ENCODE measurements around the gene EPM2A. TPM values are rescaled to one million over a fixed set of nuclear protein-coding genes. Genes with fewer than 3 reads are reported as not detected.

Gene EPM2A
- total RNA-seq (ENCODE audit: low replicate concordance), result 7.1 and 9.6 TPM in 2 replicates

DNA sequence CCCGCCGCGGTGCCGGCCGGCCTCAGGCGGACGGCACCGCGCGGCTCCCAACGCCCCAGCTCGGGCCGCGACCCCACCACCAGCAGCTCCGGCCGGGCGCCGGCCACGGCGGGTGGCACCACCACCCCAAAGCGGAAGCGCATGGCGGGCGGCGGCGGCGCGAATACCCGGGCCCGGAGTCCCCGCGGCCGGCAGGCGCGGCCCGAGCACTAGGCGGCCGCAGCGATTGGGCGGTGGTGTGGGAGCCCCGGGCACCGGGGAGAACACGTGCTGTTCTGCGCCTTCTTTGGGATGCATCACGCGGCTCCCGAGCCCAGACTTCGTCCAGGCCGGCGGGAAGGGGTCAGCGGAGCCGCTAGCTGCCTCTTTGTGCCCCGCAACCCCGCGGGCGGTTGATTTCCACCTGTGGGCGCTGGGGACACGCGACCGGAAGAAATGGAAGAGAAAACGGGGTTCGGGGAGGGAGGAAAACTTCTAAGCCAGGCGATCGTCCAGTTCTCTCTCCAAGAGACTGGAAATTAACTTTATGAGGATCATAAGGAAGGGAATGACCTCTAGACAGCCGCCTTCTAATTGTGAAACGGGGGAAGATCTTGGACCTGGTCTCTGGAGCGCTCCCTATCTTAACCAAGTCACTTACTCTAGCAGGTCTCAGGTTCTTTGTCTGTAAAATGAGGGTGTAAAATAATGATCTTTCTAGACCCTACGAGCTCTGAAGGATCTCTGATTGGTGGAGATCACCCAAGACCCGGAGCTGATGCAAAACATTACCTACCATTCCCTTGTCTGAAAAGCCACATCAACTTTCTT, at the start of gene EPM2A:
Gene EPM2A (minus strand): TSS at position 165 of the 810 bp plus-strand sequence. CDS start 22 bp downstream, at position 143.
- peaks cover 20% of the 10 kb centered on the region for H3K4me1 ChIP-seq
- no peaks in the 10 kb centered on the region for H4K20me1 ChIP-seq (ENCODE audit: low read depth)
- no peaks in the 10 kb centered on the region for H3K36me3 ChIP-seq
- peak within 1 kb of the TSS; percentile 94 for H3K27ac ChIP-seq
- H3F3A ChIP-seq (ENCODE audit: low read depth), result peaks cover 37% of the 10 kb centered on the region
- H3K4me3 Mint-ChIP-seq, result peak within 1 kb of the TSS; percentile 93
- H3K4me1 Mint-ChIP-seq, result peaks cover 19% of the 10 kb centered on the region
- H3K27me3 Mint-ChIP-seq (ENCODE audit: insufficient read depth, low read depth), result peaks cover 4% of the 10 kb centered on the region
- H2AFZ ChIP-seq (replicated peaks), result peak within 1 kb of the TSS; percentile 69
- peak within 1 kb of the TSS; percentile 59 for H3K9ac ChIP-seq
- H3K9me3 Mint-ChIP-seq, result peaks cover 13% of the 10 kb centered on the region
- H3K27me3 ChIP-seq, result no peaks in the 10 kb centered on the region
- TF ChIP-seq EZH2phosphoT487 (IDR thresholded peaks at IDR 0.05) (no peak), EZH2 (IDR thresholded peaks at IDR 0.05) (no peak)
- TF ChIP-seq, protein P1, sequence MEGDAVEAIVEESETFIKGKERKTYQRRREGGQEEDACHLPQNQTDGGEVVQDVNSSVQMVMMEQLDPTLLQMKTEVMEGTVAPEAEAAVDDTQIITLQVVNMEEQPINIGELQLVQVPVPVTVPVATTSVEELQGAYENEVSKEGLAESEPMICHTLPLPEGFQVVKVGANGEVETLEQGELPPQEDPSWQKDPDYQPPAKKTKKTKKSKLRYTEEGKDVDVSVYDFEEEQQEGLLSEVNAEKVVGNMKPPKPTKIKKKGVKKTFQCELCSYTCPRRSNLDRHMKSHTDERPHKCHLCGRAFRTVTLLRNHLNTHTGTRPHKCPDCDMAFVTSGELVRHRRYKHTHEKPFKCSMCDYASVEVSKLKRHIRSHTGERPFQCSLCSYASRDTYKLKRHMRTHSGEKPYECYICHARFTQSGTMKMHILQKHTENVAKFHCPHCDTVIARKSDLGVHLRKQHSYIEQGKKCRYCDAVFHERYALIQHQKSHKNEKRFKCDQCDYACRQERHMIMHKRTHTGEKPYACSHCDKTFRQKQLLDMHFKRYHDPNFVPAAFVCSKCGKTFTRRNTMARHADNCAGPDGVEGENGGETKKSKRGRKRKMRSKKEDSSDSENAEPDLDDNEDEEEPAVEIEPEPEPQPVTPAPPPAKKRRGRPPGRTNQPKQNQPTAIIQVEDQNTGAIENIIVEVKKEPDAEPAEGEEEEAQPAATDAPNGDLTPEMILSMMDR (IDR thresholded peaks at IDR 0.05), result no peak
- H3K36me3 Mint-ChIP-seq, result peaks cover 3% of the 10 kb centered on the region
- no peaks in the 10 kb centered on the region for H3K9me3 ChIP-seq (ENCODE audit: low read depth)
- peak within 1 kb of the TSS; percentile 84 for H3K4me2 ChIP-seq
- H3K79me2 ChIP-seq (ENCODE audit: low read depth), result peaks cover 16% of the 10 kb centered on the region
- H3K4me3 ChIP-seq, result peak within 1 kb of the TSS; percentile 54
- DNase-seq (ENCODE audit: low spot score), result peak; percentile 89
- peak within 1 kb of the TSS; percentile 98 for H3K27ac Mint-ChIP-seq

DNA sequence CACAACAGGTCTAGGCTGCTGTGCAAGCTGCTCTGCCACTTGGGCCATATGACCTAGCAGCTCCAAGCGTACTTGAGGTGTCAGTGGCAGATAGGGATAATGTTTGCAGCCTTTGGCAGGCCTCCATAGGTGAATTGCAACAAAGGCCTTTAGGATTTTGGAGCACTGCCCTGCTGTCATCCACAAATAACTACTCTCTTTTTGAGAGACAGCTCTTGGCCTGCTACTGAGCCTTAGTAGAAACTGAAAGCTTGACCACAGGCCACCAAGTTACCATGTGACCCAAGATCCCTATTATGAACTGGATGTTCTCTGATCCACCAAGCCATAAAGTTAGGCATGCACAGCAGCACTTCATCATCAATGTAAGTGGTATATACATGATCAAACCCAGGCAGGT, 49.4 kb upstream of the EPM2A start:
- Histone ChIP-seq H3F3A (ENCODE audit: low read depth) (no peaks in the 10 kb centered on the region), H3K4me1 (no peaks in the 10 kb centered on the region), H3K27ac (no peak overlapping the region), H3K9me3 (ENCODE audit: low read depth) (no peaks in the 10 kb centered on the region), H2AFZ (replicated peaks) (no peak overlapping the region), H3K36me3 (no peaks in the 10 kb centered on the region), H3K27me3 (no peaks in the 10 kb centered on the region), H3K79me2 (ENCODE audit: low read depth) (no peaks in the 10 kb centered on the region), H3K4me2 (no peak overlapping the region), H3K9ac (no peak overlapping the region), H4K20me1 (ENCODE audit: low read depth) (no peaks in the 10 kb centered on the region), H3K4me3 (no peak overlapping the region)
- Mint-ChIP-seq H3K9me3 (peaks cover 33% of the 10 kb centered on the region), H3K36me3 (peaks cover 58% of the 10 kb centered on the region), H3K4me1 (no peaks in the 10 kb centered on the region), H3K27ac (no peak overlapping the region), H3K27me3 (ENCODE audit: insufficient read depth, low read depth) (peaks cover 4% of the 10 kb centered on the region), H3K4me3 (no peak overlapping the region)
- DNase-seq (ENCODE audit: low spot score), result no peak
- TF ChIP-seq, protein P1 (IDR thresholded peaks at IDR 0.05), result no peak
- TF ChIP-seq EZH2phosphoT487 (IDR thresholded peaks at IDR 0.05) (no peak), EZH2 (IDR thresholded peaks at IDR 0.05) (no peak)

DNA sequence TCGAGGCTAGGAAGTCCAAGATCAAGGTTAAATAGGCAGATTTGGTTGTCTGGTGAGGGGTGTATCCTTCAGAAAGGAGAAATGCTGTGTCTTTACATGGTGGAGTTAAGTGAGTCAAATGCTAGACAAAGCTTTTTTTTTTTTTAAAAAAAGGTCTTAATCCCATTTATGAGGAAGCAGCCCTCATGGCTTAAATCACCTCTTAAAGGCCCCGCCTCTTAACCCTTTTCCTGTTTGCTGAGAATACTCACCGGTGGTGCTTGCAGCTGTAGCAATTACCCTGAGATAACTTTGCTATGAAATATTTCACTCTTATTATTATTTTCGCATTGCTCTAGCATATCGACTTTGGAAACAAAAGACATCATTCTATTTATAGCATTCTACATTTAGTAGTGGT, 48.5 kb upstream of the EPM2A start:
- TF ChIP-seq, protein P1 (IDR thresholded peaks at IDR 0.05), result no peak
- TF ChIP-seq EZH2phosphoT487 (IDR thresholded peaks at IDR 0.05), result no peak
- TF ChIP-seq EZH2 (IDR thresholded peaks at IDR 0.05), result no peak
- H3K4me3 Mint-ChIP-seq, result no peak overlapping the region
- Histone ChIP-seq H3K79me2 (ENCODE audit: low read depth) (no peaks in the 10 kb centered on the region), H3K9ac (no peak overlapping the region), H3K4me3 (no peak overlapping the region), H3K9me3 (ENCODE audit: low read depth) (no peaks in the 10 kb centered on the region), H3K36me3 (no peaks in the 10 kb centered on the region), H3F3A (ENCODE audit: low read depth) (no peaks in the 10 kb centered on the region), H3K27me3 (no peaks in the 10 kb centered on the region), H3K27ac (no peak overlapping the region), H3K4me1 (no peaks in the 10 kb centered on the region), H2AFZ (replicated peaks) (no peak overlapping the region), H3K4me2 (no peak overlapping the region), H4K20me1 (ENCODE audit: low read depth) (no peaks in the 10 kb centered on the region)
- no peaks in the 10 kb centered on the region for H3K27me3 Mint-ChIP-seq (ENCODE audit: insufficient read depth, low read depth)
- H3K27ac Mint-ChIP-seq, result no peak overlapping the region
- peaks cover 33% of the 10 kb centered on the region for H3K9me3 Mint-ChIP-seq
- H3K36me3 Mint-ChIP-seq, result peaks cover 54% of the 10 kb centered on the region
- no peak for DNase-seq (ENCODE audit: low spot score)
- H3K4me1 Mint-ChIP-seq, result no peaks in the 10 kb centered on the region
